ENCODE measurements around the gene RGS3.

GRCh38 chr9:113503131-113503541 is 39.6 kb downstream of the RGS3 start:
- TF ChIP-seq CTCF (IDR thresholded peaks at IDR 0.05) (peak in 1 of 12 donors; percentile 10), POLR2A (IDR thresholded peaks at IDR 0.05) (no peak)
